Lower leg skin (tissue), 3 donors: ENCODE data around the gene AURKAIP1.

Source experiments
- POLR2A ChIP-seq, 2 donors: fragments of 450-650 bp; IDR thresholded peaks; one replicate each; pipeline ENCODE4 v1.6.1; 2016 to 2017; ENCODE audit warnings: antibody characterized with exemption in 2 of 2, mild to moderate bottlenecking in 1 of 2, moderate library complexity in 1 of 2
- TF ChIP-seq, protein P1 (sequence below), 3 donors: fragments of 450-650 bp; IDR thresholded peaks; one replicate each; pipeline ENCODE4 v1.5.1; 2016; ENCODE audit warnings: antibody characterized with exemption in 3 of 3, mild to moderate bottlenecking in 3 of 3, moderate library complexity in 2 of 3

DNA sequence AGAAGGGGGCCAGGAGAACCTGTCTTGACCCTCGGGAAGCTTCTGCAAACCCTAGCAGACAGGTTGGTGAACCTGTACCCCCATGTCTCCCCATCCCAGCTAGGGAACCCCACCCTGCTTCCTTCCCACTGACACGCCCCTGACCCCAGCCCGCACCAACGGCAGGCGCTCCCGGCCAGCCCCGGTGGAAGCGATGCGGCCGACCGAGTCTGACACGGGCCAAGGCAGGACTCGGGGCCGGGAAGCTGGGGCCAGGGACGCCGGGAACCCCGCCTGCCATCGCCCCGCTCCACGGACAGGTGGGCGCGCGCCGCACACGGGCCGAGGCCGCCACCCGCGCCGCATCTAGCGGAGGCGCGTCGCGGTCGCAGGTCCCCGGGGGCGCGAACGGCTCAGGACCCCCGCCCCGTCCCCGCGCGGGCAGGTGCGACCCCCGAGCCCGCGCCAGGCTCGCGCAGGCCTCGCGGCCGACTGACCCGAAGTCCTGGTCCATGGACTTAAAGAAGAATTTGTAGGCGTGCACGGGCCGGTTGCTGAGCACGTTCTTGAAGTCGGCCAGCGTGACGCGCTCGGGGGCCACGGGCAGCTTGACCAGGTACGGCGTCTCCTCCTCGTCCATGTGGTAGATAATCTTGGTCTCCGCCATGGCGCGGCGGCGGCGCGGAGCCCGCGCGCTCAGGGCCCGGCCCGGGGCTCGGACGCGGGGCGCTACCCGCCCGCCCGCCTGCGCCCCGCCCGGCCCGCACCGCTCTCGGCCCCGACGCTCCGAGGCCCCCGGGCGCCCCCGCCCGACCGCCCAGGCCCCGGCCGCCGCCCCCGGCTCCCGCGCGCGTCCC, 26.4 kb downstream of the AURKAIP1 start:
- no peak for TF ChIP-seq POLR2A (IDR thresholded peaks at IDR 0.05)
- TF ChIP-seq, protein P1, sequence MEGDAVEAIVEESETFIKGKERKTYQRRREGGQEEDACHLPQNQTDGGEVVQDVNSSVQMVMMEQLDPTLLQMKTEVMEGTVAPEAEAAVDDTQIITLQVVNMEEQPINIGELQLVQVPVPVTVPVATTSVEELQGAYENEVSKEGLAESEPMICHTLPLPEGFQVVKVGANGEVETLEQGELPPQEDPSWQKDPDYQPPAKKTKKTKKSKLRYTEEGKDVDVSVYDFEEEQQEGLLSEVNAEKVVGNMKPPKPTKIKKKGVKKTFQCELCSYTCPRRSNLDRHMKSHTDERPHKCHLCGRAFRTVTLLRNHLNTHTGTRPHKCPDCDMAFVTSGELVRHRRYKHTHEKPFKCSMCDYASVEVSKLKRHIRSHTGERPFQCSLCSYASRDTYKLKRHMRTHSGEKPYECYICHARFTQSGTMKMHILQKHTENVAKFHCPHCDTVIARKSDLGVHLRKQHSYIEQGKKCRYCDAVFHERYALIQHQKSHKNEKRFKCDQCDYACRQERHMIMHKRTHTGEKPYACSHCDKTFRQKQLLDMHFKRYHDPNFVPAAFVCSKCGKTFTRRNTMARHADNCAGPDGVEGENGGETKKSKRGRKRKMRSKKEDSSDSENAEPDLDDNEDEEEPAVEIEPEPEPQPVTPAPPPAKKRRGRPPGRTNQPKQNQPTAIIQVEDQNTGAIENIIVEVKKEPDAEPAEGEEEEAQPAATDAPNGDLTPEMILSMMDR (IDR thresholded peaks at IDR 0.05) = no peak
